DMS53 treated with DMSO at 0.1 percent for 48 hours (cell line): ENCODE data around the gene RNF10.
"Not testable (repeated sequence)": the region's sequence is repeated elsewhere in the genome, so short reads cannot be mapped to it uniquely, and the experiment has no call there.

Experiments used
- DNase-seq: peaks from one replicate; lab custom pipeline; 2025; ENCODE audit not compliant: unreplicated experiment; lab: John Stamatoyannopoulos, UW

RNF10 gene

GRCh38 chr12:120574106-120574505 is 40.0 kb downstream of the RNF10 start:
- no peak for DNase-seq

- DNase-seq, result no peak
Measured at GRCh38 chr12:120579179-120579578, 45.0 kb downstream of the RNF10 start.

DNA sequence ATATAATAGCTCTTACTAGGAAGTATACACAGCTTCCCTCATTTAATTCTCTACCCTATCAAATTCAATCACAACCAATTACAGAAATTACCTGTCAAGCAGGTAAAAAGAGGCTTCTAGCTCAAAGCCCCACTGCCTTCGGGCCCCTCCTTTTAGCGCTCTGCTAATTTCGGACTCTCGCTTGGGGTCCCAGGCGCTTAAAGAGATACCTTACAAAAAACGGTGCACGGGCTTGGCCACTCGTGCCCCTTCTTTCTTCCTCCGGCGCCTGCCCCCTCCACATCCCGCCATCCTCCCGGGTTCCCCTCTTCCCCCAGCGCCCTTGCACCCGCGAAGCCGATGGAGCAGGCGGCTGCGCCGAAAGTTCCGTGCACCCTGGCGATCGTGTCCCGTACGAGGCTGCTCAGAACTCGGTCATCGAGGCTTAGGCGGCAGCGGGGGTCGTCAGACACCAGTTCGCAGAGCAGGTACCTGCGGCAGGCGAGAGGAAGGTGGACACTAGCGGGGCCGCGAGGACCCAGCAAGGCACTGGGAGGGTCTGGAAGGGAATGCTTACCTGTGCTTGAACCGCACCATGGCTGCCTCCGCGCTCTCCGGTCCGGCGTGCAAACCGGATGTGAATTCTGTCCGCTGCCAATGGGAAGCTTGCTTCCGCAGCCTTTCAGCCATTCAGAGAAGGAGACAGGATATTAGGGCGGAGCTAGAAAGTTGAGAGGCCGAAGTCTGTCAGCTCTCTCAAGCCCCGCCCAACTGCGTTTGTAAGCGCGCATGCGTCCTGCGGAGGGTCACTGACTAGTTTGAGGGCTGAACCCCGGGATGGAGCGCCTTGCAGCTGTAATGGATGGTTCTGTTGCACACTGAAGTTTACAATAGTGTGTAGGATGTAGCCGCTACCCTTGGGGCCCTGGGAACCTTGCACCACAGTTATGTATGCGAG is 46.9 kb downstream of the RNF10 start, which contains the start of gene POP5:
Gene POP5 (minus strand): TSS at position 616 of the 937 bp plus-strand sequence. CDS start 40 bp downstream, at position 576.
- peak; percentile 99 for DNase-seq

GRCh38 chr12:120581998-120582397 is 47.8 kb downstream of the RNF10 start:
- no peak for DNase-seq

- DNase-seq, result peak; percentile 60
Measured at GRCh38 chr12:120583478-120584030, 49.4 kb downstream of the RNF10 start.

- DNase-seq, result peak; percentile 50
Measured at GRCh38 chr12:120584343-120585149, 50.4 kb downstream of the RNF10 start.

DNA sequence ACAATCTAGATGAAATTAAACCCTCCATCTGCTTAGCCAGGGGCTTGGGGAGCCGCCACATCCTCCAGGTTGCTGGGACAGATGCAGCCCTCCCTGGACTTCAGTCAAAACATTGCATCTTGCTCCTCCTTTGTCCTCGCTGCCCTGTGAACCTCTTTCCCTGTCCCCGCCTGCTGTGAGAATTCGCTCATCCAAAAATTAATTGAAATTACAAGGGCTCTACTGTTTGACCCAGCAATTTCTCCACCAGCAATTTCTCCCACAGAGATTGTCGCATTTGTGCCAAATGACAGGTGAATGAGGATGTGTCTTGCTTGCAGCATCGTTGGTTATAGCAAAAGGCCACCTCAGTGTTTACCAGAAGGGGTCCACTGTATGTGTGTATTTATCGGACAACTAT is 52.0 kb downstream of the RNF10 start:
- DNase-seq, result no peak

- DNase-seq, result no peak
Measured at GRCh38 chr12:120586860-120587259, 52.7 kb downstream of the RNF10 start.

GRCh38 chr12:120588371-120588770 is 54.2 kb downstream of the RNF10 start:
- DNase-seq, result no peak

DNA sequence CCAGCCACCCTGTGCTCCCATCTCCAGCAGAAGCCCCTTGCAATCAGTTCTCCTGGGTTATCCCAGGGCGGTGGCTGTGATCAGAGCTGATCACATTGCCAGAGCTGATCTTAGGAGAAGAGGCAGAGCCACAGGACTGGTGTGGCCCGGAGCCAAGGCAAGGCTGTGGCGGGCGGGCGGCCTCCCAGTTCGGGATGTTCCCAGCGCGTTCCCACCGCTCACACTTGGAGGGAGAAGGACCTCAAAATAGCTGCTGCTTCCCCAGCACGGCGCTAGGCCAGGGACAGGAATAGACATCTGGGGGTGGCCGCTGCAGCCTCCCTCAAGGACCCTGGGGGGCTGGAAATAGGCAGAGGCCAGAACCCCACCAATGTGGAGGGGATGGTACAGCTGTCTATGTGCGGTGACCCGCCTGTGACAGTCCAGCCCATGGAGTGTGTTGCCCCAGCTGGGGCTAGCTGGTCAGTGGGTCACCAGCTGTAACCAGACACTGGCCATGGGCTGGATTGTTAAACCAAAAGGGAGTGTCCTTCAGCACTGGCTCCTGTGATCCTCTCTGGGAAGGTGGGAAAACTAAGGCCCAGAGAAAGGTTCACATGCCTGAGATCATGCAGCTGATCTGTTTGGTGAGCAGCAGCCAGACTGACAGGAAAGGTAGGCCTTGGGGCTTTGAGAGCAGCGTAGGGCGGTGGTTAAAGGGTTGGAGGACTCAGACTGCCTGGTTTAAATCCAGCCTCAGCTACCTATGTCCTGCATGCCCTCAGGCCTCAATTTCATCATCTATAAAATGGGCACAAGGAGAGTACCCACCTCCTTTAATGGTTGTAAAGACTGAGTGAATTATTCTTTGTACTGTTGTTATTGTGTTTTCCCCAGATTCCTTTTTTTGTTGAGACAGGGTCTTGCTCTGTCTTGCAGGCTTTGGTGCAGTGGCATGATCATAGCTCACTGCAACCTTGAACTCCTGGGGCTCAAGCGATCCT is 55.1 kb downstream of the RNF10 start:
- no peak for DNase-seq

- no peak for DNase-seq
Measured at GRCh38 chr12:120590741-120591407, 56.7 kb downstream of the RNF10 start.

GRCh38 chr12:120592121-120593049 is 58.2 kb downstream of the RNF10 start:
- no peak for DNase-seq

- DNase-seq, result no peak
Measured at GRCh38 chr12:120596901-120597300, 62.7 kb downstream of the RNF10 start.

DNA sequence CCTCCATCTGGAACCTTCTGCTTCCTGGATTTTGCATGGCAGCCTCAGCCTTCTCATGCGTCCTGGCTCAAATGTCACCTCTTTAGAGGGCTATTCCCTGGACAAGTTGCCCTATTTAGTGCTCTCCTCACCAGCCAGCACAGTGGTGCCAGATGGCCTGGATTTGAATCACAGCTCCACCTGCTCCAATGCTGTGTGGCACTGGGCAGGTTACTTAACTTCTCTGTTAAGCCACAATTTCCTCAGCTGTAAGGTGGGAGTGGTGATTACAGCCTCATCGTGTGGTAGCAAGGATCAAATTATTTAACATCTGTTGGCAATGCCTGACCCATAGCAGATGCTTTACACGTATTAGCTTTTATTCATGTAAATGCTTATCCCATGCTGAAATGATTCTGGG is 63.7 kb downstream of the RNF10 start:
- no peak for DNase-seq

DNA sequence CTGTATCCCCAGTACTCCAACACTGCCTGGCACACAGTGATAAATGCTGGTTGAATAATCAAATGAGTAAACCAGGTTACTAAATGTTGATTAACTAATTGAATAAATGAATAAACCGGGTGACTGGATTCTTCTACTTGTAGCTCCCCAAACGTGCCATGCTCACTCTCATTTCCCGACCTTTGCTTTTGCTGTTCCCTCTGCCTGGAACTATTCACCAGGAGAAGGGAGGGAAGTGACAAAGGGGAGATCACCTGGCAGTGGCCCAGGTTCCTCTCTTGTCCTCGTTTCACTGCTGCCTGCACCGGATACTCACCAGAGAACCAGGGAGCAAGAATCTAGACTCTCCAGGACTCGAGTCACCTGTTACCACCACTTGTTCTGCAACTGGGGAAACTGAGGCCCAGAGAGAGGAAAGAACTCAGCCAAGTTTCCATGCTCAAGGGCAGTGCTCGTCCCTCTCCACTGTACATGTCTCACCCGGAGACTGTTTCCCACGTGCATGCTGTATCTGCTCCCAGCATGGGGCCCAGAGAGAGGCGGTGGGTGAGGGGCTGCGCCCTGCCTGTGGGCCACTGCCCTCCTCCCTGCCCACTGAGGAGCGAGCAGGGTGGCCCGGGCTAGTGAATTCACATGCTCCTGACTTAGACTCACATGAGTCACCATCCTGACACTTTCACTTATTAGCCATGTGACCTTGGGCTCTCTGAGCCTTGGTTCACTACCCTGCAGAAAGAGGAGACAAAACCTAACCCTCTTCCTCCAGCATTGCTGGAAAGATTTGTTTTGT is 64.7 kb downstream of the RNF10 start:
- peak; percentile 23 for DNase-seq

DNA sequence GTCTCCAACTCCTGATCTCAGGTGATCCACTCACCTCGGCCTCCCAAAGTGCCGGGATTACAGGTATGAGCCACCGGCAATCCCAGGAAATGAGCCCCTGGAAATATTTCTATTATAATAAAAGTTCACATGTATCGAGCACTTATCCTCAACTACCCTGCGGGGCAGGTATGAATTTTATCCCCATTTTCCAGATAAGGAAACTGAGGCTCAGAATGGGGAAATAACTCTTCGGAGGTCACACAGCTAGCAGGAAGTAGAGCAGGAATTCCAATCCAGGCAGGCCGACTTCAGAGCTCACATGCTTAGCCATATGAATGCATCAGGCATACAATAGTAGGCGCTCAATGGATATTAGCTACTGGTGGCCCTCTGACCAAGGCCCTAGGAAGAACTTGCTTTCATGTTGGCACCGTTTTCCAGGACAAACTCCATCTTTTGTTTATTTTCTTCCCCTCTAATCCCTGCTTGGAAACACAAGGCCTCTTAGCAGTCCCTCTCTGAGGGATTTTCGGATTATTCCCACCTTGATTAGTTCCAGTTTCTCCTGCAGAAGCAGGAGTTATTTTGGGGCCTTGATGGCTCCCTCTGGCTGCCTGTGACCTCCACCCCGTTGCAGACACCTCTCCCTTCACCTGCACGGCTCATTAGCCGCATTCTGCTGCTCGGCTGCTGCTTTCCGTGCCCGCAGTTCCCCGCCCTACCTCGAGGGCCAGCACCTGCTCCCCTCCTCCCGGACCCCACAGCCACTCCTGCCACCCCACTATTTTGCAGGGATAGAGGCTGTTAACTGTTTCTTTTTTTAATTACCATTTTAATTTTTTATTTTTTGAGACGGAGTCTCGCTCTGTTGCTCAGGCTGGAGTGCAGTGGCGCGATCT is 65.8 kb downstream of the RNF10 start:
- no peak for DNase-seq

DNA sequence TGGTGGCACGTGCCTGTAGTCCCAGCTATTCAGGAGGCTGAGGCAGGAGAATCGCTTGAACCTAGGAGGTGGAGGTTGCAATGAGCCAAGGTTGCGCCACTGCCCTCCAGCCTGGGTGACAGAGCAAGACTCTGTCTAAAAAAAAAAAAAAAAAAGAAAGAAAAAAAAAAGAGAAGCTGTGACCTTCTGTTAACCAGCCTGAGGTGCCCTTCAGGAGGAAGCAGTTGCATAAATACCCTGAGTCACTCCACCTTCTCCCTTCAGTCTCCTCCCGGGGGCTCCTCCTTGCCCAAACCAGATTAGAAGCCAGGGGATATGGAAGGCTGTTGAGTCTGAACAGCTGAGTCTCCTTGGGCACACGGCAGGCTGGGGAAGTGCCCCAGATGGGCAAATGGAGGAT is 68.3 kb downstream of the RNF10 start:
- not testable (repeated sequence) for DNase-seq
